NCI-H2107 (cell line): Measurements from ENCODE around the gene PC.
"Not testable (repeated sequence)": the region's sequence is repeated elsewhere in the genome, so short reads cannot be mapped to it uniquely, and the experiment has no call there.

Source experiments
- DNase-seq: peaks from one replicate; lab custom pipeline; 2025; lab: John Stamatoyannopoulos, UW

The PC gene

GRCh38 chr11:66958232-66958955, at the start of gene PC:
Gene PC (minus strand): TSS chr11:66958383. CDS start chr11:66872159, 86,224 bp downstream.
- DNase-seq, result peak; percentile 97

- DNase-seq, result no peak
Measured at GRCh38 chr11:67007126-67007525, 48.9 kb upstream of the PC start.

GRCh38 chr11:67006029-67006884, 48.1 kb upstream of the PC start:
- no peak for DNase-seq

DNA sequence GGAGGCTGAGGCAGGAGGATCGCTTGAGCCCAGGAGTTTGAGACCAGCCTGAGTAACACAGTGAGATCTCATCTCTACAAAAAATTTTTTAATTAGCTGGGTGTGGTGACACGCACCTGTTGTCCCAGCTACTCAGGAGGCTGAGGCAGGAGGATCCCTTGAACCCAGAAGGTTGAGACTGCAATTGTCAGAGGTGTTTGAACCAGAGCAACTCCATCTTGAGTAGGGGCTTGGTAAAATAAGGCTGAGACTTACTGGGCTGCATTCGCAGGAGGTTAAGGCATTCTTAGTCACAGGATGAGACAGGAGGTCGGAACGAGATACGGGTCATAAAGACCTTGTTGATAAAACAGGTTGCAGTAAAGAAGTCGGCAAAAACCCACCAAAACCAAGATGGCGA, 47.0 kb upstream of the PC start:
- DNase-seq, result not testable (repeated sequence)

- DNase-seq, result no peak
Measured at GRCh38 chr11:67002921-67003411, 44.8 kb upstream of the PC start.

DNA sequence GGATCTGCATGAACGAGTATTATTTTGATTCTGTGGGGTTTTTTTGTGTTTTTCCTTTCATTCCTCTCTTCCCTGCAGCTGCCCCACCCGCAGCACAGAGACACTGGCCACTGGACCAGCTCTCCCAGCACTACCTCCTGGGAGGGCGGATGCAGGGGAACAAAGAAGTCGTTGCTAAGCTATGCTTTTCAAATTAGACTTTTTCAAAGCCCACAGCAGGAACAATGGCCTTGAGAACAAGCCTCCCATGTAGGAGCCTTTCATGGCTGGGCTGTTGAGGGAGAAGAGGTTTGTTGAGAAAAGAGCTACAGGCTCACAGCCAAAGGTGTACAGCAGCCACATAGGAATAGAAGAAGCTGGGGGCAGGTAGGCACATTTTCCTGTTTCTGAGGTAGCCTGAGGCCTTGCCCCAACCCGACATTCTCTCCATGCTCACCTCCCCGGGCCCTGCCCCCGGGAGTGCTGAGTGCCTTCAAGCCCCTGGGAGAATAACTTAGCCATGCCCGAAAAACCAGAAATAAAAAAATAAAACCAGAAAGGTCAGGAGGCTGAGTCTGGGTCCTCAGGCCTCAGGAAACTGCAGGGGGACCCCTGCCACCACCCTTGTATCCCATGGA, 44.2 kb upstream of the PC start:
- peak; percentile 57 for DNase-seq

DNA sequence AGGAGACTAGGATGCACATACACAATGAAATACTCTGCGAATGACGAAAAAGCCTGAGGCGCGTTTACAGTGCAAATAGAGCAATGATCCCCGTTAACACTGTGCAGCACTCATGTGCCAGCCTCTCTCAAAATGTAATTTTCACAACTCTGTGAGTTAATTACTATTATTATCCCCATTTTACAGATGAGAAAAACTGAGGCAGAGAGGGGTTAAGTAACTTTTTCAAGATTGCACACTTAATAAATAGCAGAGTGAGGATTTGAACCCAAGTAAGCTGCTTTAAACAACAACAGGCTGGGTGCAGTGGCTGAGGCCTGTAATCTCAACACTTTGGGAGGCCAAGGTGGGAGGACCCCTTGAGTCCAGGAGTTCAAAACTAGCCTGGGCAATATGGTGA, 43.1 kb upstream of the PC start:
- no peak for DNase-seq

DNA sequence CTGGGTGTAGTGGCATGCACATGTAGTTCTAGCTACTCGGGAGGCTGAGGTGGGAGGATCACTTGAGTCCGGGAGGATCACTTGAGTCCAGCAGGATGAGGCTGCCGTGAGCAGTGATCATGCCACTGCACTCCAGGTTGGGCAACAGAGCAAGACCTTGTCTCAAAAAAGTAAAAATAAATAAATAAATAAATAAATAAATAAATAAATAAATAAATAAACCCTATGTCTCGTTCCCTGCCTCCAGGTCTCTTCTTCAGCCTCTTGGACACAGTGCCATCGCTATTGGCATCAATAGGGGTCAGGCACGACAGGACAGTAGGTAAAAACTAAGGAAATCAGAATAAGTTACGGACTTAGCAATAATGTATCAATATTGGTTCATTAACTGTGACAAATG, 41.4 kb upstream of the PC start:
- no peak for DNase-seq

- DNase-seq, result no peak
Measured at GRCh38 chr11:66996609-66997273, 38.6 kb upstream of the PC start.

DNA sequence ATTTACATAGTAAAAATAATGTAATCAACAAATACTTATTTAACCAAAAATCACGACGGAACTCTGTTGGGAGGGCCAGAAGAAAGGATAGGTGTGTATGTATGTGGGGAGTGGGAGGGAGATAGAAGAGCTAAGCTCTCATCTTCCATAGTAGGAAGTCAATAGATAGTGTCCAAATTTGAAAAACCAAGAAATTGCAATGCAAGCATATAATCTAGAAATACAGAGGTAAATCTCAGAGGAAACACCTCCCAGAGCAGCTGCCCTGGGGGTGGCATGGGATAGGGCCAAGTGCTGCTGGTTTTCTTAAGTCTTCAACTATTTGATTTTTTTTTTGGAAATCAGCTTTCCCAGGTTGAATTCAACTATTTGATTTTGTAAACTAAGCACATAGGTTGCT, 33.9 kb upstream of the PC start:
- DNase-seq, result no peak

DNA sequence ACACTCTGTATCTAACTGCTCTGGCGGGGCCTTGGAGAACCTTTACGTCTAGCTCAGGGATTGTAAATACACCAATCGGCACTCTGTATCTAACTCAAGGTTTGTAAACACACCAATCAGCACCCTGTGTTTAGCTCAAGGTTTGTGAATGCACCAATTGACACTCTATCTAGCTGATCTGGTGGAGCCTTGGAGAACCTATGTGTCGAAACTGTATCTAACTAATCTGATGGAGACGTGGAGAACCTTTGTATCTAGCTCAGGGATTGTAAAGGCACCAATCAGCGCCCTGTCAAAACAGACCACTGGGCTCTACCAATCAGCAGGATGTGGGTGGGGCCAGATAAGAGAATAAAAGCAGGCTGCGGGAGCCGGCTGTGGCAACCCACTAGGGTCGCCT, 31.2 kb upstream of the PC start:
- not testable (repeated sequence) for DNase-seq

DNA sequence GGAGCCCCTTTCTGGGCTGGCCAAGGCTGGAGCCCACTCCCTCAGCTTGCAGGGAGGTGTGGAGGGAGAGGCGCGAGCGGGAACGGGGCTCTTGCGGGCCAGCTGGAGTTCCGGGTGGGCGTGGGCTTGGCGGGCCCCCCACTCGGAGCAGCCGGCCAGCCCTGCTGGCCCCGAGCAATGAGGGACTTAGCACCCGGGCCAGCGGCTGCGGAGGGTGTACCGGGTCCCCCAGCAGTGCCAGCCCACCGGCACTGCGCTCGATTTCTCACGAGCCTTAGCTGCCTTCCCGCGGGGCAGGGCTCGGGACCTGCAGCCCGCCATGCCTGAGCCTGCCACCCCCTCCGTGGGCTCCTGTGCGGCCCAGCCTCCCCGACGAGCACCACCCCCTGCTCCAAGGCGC, 30.6 kb upstream of the PC start:
- not testable (repeated sequence) for DNase-seq

GRCh38 chr11:66987924-66988637, 29.9 kb upstream of the PC start:
- no peak for DNase-seq

DNA sequence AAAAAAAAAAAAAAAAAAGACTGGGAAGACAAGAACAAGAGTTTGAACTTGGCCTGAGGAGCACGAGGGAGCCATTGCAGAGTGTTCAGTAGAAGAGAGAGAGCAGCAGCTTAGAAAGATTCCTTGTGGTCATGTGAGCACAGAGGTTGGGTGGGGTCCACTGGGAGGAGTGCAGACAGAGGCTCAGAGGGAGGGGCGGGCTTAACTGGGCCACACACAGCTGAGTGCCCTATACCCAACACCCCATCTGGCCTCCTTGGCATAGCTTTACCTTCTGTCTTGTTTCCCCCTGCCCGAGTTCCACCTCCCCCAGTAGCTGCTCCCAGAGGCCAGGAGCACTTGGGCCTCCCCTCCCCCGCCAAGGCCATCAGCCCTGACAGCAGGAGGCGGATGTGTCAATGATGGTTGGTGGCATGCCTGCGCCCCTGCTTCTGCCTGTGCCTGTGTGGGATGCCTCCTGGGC, 29.0 kb upstream of the PC start:
- DNase-seq, result no peak

DNA sequence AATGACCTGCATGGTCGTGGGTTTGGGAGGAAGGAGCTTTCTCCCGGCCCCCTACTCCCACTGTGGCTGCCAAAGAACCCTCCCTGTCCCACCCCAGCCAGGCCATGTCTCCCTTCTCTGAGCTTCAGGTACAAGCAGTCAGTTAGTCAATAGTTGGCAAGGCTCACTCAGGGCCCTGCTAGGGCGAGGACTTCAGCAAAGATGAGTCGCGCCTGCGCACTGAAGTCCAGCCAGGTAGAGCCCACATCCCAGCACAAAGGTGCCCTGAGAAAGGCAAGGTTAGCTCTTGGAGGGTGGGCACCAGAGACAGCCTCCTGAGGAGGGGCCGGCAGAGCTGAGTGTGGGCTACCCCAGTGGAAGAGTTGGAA, 28.0 kb upstream of the PC start:
- DNase-seq, result no peak

DNA sequence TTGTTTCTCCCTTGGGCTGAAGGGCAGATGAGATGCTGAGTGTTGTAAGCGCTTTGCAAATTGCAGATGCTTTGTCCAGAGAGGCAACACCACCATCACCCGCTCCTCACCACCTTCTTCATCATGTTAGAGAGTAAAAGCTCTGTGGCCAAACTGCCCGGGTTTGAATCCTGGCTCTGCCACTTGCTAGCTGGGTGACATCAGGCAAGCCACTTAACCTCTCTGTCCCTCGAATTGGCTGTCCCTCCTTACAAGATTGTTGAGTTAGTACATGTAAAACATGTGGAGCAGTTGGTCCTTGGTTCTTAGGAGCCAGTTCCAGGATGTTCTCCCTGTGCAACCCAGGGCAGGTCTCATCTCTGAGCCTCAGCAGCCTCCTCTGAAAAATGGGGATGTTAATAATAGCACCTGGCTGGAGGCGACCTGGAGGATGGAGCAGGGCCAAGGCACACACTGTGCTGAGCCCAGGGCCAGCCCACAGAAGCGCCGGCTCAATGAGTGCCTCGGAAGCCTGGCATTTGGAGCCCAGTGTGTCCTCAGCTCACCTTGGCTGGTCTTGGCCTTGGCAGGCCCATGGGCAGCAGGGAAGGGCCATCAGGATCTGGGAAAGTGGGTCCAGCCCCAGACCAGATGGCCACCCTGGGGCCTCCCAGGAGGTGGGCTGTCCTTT, 27.5 kb upstream of the PC start:
- DNase-seq, result no peak

GRCh38 chr11:66983275-66983924, 25.2 kb upstream of the PC start:
- DNase-seq, result no peak

DNA sequence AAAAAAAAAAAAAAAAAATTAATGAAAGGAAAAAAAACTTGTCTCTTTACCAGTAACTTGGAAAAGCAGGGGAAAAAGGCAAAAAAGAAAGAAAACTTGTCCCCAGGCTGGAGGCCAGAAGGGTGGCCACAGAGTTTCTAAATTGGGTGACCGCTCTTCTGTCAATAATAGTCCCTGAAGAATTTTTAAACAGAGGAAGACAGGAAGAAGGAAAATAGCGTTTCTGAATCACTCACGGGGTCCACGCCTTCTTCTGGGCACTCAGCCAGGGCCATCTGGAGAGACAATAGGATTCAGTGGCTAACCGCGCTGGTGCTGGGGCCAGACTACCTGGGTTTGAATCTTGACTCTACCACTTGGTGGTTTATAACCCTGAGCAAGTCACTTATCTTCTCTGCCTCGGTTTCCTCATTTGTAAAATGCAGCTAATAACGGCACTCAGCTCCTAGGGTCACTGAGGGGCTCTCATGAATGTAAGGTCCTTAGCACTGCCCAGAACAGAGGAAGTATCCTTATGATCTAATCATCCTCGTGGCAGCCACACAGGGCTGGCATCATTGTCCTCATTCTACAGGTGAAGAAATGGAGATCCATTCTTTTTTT, 23.9 kb upstream of the PC start:
- DNase-seq, result peak; percentile 84

GRCh38 chr11:66979336-66979980, 21.3 kb upstream of the PC start:
- no peak for DNase-seq
